G401.6 (cell line): ENCODE results near the gene CNTNAP4.

Experiments
- FAIRE-seq: peaks from 2 replicates; lab custom pipeline; 2012; peaks lifted over from hg19 to GRCh38; lab: Jason Lieb, UNC

The CNTNAP4 gene

GRCh38 chr16:76276745-76277438, at the start of gene CNTNAP4:
CNTNAP4 (plus strand) TSS chr16:76277401; CDS start chr16:76277663, 262 bp downstream.
- FAIRE-seq = no peak

- FAIRE-seq = no peak
These were observed 48.6 kb upstream of the CNTNAP4 start for GRCh38 chr16:76228546-76229146.

- FAIRE-seq = no peak
These were observed 44.5 kb upstream of the CNTNAP4 start for GRCh38 chr16:76232704-76233103.

GRCh38 chr16:76235025-76235424, 42.2 kb upstream of the CNTNAP4 start:
- FAIRE-seq = no peak

GRCh38 chr16:76235426-76235825, 41.8 kb upstream of the CNTNAP4 start:
- FAIRE-seq = no peak

- no peak for FAIRE-seq
These were observed 39.7 kb upstream of the CNTNAP4 start for GRCh38 chr16:76237471-76237870.

- FAIRE-seq = no peak
These were observed 35.4 kb upstream of the CNTNAP4 start for GRCh38 chr16:76241755-76242154.

GRCh38 chr16:76243620-76244019, 33.6 kb upstream of the CNTNAP4 start:
- FAIRE-seq = no peak

GRCh38 chr16:76246587-76246986, 30.6 kb upstream of the CNTNAP4 start:
- no peak for FAIRE-seq

- FAIRE-seq = no peak
These were observed 11.7 kb upstream of the CNTNAP4 start for GRCh38 chr16:76265434-76266045.

- FAIRE-seq = no peak
These were observed 8.4 kb upstream of the CNTNAP4 start for GRCh38 chr16:76268824-76269223.

GRCh38 chr16:76277460-76278030, 344 bp downstream of the CNTNAP4 start:
- no peak for FAIRE-seq

GRCh38 chr16:76278086-76278485, 885 bp downstream of the CNTNAP4 start:
- no peak for FAIRE-seq

- no peak for FAIRE-seq
These were observed 1.8 kb downstream of the CNTNAP4 start for GRCh38 chr16:76278980-76279379.

GRCh38 chr16:76280421-76281215, 3.4 kb downstream of the CNTNAP4 start:
- no peak for FAIRE-seq

GRCh38 chr16:76287466-76287865, 10.3 kb downstream of the CNTNAP4 start:
- no peak for FAIRE-seq

GRCh38 chr16:76292218-76292617, 15.0 kb downstream of the CNTNAP4 start:
- no peak for FAIRE-seq

GRCh38 chr16:76293980-76294379, 16.8 kb downstream of the CNTNAP4 start:
- FAIRE-seq = no peak

- FAIRE-seq = no peak
These were observed 17.4 kb downstream of the CNTNAP4 start for GRCh38 chr16:76294396-76295214.

- FAIRE-seq = no peak
These were observed 20.7 kb downstream of the CNTNAP4 start for GRCh38 chr16:76297941-76298340.

GRCh38 chr16:76303637-76304314, 26.6 kb downstream of the CNTNAP4 start:
- FAIRE-seq = no peak
